ENCODE data around the gene CEP70.

Gene CEP70

DNA sequence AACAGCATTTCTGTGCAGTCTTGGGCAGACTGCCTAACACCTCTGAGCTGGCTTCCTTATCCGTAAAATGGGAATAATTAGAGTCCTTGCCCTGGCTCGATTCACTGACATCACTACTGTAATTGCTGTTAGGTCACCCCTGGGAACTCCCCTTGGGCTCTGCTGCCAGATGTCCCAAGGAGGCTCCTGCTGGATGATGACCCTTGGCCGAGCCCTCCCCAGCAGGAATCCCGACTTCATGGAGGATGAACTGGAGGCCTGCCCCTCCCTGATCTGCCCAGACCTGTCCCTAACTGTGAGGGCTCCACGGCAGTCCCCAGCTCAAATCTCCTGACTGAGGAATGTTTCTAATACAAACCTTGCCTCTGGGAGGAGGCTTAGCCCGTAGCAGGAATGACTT is 141.6 kb downstream of the CEP70 start:
- no peak for DNase-seq (ENCODE audit: low read depth)

DNA sequence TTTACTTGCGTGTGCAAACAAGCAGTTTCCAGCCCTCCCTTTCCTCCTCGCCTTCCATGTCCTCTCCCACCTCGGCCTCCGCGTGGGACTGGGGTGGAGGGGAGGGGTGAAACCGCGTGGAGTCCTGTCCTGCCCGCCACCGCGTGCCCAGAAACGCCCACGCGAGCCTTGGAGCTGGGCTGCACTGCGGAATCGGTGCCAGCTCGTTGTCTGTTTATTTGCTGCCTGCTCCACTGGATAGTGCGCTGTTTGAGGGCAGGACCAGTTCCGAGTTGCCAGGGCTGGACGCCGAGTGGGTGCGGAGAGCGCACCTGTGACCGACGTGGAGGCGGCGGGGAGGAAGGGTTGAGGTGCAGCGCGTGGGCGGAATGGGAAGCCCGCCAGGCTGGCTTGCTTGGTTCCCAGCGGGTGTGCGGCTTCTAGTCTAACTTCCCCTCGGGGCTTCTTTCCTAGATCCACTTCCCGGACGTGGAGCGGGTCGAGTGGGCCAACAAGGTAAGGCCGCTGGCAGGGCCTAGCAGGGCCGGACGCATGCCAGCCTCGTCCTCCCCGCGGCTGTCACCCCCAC is 142.4 kb downstream of the CEP70 start:
- DNase-seq (ENCODE audit: low read depth) = no peak

DNA sequence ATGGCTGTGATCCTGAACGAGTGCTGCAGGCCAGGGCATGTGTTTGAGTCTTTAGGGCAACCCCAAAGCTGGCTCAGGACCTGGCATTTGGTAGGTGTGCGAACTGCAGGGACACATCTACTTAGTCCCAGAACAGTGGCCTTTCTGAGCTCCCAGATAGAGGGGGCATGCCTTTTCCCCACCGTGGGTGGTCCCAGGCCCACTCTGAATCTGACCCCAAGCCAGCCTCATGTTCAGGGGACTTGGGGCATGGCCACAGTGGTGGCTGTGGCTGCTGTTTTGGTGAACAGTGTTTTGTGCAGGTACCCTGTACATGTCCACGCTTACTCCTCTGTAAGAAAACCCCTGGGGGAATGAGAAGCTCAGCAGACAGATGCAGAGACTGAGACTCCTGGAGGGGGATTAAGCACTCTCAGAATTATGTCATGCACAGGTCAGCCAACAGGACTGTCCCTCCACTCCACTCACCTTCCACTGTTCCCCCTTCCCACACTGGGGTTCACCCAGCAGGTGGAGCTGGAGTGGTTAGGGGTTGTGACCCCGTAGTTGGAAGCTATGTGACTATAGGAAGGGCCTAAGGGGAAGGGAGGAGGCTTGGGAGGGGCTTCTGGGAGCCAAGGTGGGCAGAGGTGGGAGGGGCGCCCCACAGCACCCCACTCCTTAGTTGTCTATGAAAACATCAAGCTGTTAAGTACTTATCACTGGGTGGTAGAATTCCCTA is 143.2 kb downstream of the CEP70 start:
- no peak for DNase-seq (ENCODE audit: low read depth)

DNA sequence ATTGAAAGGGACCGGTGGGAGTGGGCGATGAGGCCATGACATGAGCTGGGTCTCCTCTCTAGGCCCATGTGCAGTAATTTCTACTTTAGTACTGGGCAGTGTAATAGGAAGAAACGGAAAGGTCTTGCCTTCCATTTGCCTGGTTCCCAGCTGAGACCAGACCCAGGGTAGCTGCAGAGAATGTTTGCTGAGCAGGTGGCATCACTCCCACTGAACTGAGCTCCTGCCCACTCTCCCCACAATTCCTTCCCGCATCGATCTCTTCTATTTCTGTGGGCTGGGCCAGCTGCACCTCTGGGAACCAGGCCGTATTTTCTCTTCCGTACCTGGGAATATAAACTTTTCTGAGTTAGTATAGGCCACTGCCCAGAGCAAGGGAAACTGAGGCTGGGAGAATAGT is 143.9 kb downstream of the CEP70 start:
- no peak for DNase-seq (ENCODE audit: low read depth)

DNA sequence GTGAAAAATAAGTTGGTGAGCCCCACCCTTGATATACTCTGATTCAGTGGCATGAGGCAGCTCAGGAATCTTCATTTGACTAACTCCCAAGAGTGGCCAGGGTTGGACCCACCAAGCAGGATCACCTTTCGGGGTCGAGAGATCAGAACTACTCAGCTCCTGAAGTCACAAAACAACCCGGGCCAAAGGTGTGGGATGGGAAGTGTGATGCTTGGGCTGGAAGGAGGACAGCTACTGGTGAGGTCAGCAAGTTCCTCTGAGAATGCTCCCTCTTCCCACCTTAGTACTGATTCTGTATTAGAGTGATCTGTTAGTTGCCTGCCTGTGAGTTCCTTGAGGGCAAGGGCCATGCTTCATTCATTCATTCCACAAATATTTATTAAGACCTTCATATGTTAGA is 144.6 kb downstream of the CEP70 start:
- DNase-seq (ENCODE audit: low read depth) = no peak

DNA sequence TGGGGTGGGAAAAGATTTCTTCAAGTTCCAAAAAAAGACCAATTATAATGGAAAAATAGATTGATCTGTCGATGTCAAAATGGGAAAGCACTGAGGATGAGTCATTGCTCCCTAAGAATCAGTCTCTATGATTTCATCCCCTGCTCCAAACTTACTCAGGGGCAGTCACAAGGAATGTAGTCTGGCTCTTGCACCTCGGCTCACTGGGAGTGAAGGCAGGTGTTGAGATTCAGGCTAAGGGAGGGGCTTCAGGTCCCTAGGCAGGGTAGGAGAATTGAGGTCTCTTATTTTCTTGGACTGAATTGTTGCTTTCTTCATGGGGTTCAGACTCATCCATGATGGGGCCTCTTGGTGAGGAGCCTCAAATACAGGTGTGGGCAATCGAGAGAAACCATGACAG is 145.4 kb downstream of the CEP70 start:
- no peak for DNase-seq (ENCODE audit: low read depth)

DNA sequence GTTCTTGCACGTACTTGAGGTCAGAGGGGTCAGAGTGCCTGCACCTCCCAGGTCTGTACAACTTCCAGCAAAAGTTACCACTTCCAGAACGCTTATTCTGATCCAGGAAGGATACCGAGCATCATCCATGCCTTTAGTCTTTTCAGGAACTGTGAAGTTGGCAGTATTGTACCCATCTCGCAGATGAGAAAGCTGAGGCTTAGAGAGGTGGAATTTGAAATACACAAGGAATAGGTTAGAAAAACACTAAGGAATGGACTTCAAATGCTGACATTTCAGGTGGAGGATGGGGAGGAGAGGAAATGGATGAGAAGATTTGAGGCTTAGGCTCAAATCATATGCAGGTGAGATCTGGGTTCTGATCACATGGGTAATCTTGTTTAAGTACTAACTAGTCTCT is 148.4 kb downstream of the CEP70 start:
- no peak for DNase-seq (ENCODE audit: low read depth)

DNA sequence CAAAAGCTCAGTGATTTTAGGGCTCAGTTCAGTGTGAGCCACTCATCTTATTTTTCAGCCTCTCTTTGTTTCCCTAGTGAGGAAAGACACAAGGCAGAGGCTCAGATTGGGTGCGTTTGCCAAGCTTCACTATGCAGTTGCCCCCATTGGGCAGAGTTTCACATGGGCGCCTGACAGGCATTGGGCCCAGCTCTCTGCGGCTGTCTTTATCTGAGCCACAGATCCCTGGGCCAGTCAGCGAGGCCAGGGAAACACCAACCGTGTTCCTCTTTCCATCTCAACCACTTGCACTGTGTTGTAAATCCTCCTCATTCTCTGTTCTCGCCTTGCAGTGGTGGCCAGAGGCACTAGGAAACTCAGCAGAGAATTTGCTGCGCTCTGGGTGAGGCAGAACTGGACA is 148.8 kb downstream of the CEP70 start:
- no peak for DNase-seq (ENCODE audit: low read depth)

Data from HS-5 (cell line).